ENCODE measurements around the gene ROBO1.
"Not testable (repeated sequence)": the region's sequence is repeated elsewhere in the genome, so short reads cannot be mapped to it uniquely, and the experiment has no call there.

Gene ROBO1

DNA sequence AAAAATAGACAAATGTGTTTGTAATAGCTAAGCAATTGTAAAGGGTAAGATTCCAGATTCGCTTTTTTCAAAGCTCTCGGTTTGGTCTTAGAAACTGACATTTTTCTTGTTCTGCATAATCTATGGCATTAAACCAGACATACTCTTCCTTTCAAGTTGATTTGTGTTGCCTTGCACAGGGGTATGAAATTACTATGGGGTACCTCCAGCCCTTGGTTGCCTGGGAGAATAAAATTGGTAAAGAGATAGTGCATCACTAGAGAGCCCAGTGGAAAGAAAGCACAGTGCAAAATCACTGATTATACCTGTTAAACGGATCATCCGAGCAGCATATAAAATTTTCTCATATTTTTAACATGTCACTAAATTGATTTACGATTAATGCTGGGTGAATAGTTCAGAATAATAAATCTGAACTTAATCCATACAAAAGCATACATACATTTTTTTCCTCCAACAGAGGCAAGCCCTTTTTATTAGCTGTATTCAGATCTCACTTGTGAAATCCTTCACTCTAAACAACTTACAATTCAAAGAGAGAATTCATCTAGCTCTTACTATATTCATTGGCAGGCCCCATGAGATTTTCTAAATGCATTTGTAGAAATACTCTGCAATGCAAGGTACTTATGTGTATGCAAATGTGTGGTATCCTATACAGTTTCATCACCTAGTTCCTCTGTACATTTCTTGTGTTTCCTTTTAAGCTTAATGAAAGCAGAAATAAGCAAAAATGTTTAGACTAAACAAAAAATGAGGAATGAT, 224.4 kb downstream of the ROBO1 start:
- DNase-seq: no peak

GRCh38 chr3:79534727-79535126, 233.1 kb downstream of the ROBO1 start:
- no peak for DNase-seq

DNA sequence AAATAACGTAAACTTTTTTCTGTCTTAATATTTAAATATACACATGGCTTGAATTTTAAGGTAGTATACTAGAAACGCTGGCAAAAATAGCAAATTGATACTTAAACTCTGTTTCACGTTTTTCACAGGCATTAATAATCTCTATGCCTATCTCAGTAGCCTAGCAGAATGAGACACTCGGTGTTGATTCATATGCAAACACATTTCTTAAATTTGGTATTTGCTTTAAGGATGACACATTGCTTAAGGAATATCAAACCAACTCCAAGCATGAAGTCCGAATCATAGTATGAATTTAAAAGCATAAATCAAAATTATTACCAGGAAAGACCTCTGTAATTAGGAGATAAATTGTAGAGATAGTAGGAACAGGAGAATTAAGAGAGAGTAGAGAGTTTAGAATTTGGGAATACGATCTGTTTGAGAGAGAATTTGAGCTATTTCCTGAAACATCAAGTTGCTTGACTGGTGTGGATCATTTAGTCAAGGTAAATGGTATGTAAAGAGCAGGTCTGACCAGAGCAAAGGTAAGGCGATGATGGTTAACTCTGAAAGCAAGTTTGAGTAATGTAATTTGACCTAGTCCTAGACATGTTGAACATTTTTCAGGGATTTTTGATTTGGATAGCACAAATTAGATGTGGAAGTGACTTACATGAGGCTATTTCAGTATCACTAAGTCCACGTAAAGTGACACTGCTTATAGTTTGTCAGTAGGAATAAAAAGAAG, 236.1 kb downstream of the ROBO1 start:
- DNase-seq: no peak

GRCh38 chr3:79521221-79521848, 246.5 kb downstream of the ROBO1 start:
- DNase-seq: peak in 1 of 2 experiments; percentile 17

DNA sequence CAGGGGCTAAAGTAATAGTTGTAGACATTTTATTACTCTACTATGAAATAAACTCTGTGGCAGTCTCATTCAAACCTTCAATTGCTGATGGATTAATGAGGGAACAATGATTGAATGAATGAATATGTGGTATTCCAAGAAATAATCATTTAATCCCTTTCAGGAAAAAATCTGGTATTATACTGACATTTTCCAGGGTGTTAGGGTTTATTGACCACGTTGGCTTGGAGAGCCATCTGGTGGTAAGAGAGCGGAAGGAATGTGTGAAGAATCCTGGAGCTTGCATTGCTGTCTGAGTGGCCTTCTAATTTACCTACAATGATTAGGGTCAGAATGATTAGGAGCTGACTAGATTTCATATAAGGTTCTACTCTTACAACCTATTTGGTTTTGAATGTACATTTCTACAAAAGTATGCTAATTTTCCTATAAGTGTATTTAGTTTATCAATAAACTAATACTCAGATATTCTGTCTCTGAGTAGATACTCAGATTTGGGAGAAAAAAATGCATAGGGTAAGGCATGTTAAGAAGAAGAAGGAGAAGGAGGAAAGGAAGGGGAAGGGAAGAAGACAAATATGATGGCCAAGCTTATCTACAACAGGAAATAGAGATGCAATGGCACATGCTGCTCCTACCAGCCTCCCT, 249.9 kb downstream of the ROBO1 start:
- peak in 1 of 2 experiments; percentile 12 for DNase-seq

- no peak for DNase-seq
Observed at GRCh38 chr3:79516795-79517194, 251.0 kb downstream of the ROBO1 start.

- no peak for DNase-seq
Observed at GRCh38 chr3:79515072-79515471, 252.7 kb downstream of the ROBO1 start.

- no peak for DNase-seq
Observed at GRCh38 chr3:79514069-79514468, 253.7 kb downstream of the ROBO1 start.

DNA sequence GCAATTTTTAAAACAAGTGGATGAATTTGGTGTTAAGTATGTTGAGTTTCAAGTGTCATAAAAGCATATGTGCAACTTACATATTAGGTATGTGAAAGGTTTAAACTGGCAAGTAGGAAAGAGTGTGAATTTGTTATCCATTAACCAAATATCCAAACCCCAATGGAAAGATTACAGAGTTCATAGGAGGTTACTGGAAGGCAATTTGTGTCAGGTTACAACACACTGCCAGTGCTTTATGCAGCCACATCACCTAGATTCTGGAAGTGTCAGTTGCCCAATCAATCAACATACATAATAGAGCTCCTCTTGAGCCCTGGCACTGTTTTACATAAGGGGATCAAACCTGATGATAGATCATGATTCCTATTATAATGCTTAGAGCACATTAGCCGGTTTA, 261.0 kb downstream of the ROBO1 start:
- no peak for DNase-seq

GRCh38 chr3:79502216-79502681, 265.5 kb downstream of the ROBO1 start:
- DNase-seq: not testable (repeated sequence)

- peak in 1 of 2 experiments; percentile 10 for DNase-seq
Observed at GRCh38 chr3:79497447-79498111, 270.2 kb downstream of the ROBO1 start.

DNA sequence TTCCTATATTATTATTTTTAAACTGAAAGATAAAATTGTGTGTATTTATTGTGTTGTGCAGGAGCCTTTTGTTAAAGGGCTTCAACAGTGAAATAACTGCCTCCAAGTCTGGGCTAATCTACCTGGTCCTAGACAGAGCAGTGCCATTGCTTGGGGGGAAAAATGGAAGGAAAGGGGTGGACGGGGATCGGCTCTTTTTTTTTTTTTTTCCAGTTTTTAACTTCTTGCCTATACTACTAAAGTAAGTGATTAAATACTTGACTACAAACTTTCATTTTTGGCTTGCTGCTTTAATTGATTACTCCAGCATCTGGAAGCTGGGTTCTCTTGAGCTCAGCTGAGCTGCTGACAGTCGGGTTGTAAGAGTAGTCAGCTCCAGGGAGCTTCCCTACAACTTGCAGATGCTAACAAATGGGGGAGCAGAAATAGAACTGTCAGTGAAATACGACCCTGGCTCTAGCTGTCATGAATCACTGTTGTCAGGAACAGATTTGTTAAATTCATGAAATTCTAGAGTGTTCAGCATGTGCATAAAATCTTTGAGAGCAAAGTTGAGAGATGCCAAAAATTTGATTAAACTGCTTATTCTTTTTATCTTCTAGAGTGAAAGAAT, 276.7 kb downstream of the ROBO1 start:
- DNase-seq: no peak

DNA sequence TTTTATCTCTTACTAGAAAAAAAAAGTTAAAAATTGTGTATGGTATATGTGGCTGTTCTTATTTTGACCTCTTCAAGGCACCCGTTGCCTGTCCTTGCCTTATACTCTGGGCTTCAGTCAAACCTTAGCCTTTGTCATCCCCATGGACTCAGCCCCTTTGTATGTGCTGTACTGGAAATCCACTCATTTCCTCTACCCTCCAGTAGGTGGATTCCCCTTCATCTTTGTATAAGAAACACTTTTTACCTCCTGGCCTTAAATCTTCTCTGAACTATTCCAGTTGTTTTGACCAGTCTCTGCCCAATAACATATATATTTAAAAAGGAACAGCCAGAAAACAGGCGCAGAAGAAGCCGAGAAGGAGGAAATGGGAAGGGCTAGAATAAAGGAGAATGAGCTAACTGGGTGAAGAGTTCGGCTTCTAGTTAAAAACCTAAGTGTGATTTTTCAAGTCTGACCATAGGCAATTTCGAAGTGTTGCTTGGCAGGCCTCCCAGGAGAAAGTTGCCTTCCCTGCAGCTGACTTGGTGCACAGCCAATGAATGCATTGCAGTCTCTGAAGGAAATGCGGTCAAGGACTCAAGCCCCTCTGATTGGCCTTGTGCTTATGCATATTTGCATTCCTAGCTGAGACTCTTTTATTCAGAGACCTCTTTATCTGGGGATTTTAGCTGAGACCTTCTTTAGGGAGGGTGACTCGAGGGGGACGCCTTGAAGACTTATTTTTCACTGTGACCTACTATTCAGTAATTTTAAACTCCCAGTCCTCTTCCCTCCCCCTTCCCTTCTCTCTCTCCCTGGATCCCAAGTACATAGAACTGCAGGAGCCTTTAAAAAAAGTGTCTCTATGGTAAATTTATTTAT, 277.4 kb downstream of the ROBO1 start:
- DNase-seq: no peak

- no peak for DNase-seq
Observed at GRCh38 chr3:79488407-79488806, 279.4 kb downstream of the ROBO1 start.

DNA sequence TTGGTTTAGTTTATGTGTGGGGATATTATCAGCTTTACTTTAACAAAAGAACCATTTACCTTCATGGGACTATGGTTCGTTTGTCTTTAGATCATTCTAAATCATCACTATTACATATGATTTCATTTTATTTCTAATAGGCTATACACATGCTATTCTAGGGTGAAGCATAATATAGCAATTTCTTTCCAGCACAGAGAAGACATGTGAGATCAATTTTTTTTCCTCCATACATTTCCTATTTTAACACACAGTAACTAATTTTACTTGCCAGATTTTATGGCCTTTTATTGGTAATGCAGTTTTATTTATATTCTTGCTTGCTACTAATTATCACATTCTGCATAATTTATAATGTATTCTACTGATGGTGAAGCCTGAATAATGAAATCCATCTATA, 287.1 kb downstream of the ROBO1 start:
- no peak for DNase-seq

DNA sequence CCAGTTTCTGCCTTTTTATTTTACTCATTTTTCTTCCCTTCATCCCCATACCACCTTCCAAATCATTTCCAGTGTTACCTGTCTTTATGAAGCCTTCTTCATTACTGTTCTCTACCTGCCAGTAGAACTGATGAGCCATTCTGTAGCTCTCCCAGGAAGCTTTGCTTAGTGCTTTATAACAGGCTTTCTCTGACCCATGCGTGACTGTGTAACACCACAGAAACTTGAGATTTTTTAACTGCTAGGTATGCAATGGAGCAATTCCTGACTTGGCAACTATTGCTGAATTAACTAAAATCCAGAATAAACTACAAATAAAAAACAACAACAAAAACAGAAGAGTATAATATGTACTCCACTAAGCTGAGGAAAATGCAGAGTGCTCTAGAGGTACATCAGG, 289.2 kb downstream of the ROBO1 start:
- DNase-seq: no peak

DNA sequence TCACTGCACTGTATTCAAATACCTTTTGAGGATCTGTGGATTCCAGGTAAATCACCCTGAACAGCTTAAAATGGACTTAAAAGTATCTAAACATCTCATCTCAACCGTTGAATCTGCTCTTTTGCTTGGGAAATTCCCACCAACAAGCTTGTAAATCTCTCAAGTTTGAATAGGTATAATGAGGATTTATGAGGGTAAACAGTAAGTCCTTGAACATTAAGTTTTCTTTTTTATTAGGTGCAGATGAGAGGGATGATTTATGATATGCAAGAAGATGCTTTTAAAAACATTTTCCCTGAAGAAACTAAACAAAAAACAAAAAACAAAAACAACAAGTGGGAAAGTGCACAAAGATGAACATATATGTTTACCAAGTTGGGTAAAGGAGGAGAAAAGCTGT, 290.6 kb downstream of the ROBO1 start:
- no peak for DNase-seq

GRCh38 chr3:79473993-79474392, 293.8 kb downstream of the ROBO1 start:
- no peak for DNase-seq

DNA sequence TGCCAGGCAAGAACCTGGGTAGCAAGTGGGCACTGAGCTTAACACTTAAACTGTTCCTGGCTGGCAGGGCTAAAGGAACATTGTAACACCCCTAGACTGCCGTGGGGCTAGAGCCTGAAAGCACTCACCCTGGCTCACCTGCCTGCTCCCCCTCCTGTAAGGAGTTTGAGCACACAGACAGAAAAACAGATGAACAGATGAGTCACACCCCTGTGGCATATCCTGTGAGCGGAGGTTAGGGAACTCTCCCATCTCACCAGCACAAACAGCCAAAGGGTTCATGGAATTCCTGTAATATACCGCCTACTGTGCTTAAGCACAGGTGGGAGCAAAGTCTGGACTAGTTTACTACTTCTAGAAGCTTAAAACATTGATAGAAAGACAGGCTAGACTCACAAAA, 300.1 kb downstream of the ROBO1 start:
- DNase-seq: peak in 1 of 2 experiments; percentile 10

DNA sequence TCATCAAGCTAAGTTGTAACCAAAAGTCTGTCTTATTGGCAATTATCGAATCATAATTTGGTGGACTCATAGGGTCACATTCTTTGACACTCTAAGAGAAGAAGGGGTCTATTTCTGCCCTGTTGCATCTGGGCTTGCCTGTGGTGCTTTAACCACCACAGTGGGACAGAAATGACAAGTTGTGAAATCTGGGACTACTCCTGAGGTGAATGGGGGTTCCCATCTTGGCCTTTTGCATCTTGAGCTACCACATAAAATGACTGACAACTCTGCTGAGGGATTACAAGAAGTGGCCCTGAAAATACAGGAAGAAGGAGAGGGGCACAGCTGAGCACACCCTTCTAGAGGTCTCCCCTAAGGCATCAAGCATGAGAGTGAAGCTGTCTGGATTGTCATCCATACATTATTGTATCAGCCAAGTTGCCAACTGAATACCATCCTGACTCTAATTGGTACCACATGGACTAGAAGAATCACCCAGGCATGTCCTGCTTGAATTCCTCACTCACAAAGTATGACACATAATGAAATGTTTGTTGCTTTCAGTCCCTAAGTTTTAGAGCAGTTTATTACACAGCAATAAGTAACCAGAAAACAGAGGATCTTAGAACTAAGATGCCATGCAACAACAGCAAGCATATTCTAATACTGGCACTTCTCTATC, 306.5 kb downstream of the ROBO1 start:
- DNase-seq: no peak

GRCh38 chr3:79453600-79453999, 314.2 kb downstream of the ROBO1 start:
- no peak for DNase-seq

Data from SW 1271 (cell line).